B cell (primary cell): ENCODE results near the gene GOLGA8B. TPM values are rescaled to one million over a fixed set of nuclear protein-coding genes. Genes with fewer than 3 reads are reported as not detected.
"Not testable (repeated sequence)": the region's sequence is repeated elsewhere in the genome, so short reads cannot be mapped to it uniquely, and the experiment has no call there.

Experiments
- ATAC-seq: fragments of 200-7000 bp; cut with Tn5 transposase; one replicate; pipeline ENCODE4 v1.10.0; 2021; ENCODE audit warnings: low read depth, mild to moderate bottlenecking, moderate number of reproducible peaks, moderate library complexity
- CTCF ChIA-PET: fragments of 350-600 bp; sonication (Branson Sonifier 250); formaldehyde crosslinking; loops from one replicate; lab custom pipeline; 2021; ENCODE audit warnings: antibody characterized with exemption, inconsistent platforms; lab: Charles Lee
- POLR2A ChIA-PET: fragments of 350-600 bp; sonication (Branson Sonifier 250); formaldehyde crosslinking; loops from one replicate; lab custom pipeline; 2021; ENCODE audit warnings: antibody characterized with exemption; lab: Charles Lee
- DNase-seq: peaks from one replicate; pipeline ENCODE4 v3.0.0; 2013
- H2AFZ ChIP-seq: 2 replicates; pipeline ENCODE4 v1.6.1; 2012; ENCODE audit warnings: mild to moderate bottlenecking, low read depth, low read length; ENCODE audit not compliant: insufficient read depth, poor library complexity, severe bottlenecking
- H3K27ac ChIP-seq, 2 donors: 1 replicate in 1 of 2; 2 replicates in 1 of 2; pipeline ENCODE4 v1.5.1; 2012 to 2013; ENCODE audit warnings: low read length in 2 of 2, mild to moderate bottlenecking in 2 of 2, moderate library complexity in 1 of 2
- H3K27me3 ChIP-seq, 4 experiments: fragments of 200-600 bp in 1 of 4; sonication (generic) in 1 of 4; replicated peaks in 1 of 4; 1 replicate in 2 of 4; 2 replicates in 2 of 4; pipeline versions ENCODE4 v1.6.1 to v1.7.0; 2013 to 2016; ENCODE audit warnings: low read length in 3 of 4, mild to moderate bottlenecking in 2 of 4, mixed read lengths in 1 of 4, moderate library complexity in 1 of 4; ENCODE audit not compliant: insufficient read depth in 4 of 4, control insufficient read depth in 3 of 4; ENCODE audit errors: control extremely low read depth in 1 of 4
- H3K36me3 ChIP-seq, 2 experiments: replicated peaks in 1 of 2; 1 replicate in 1 of 2; 2 replicates in 1 of 2; pipeline versions ENCODE4 v1.6.1 to v1.7.1; 2013; ENCODE audit warnings: low read length in 1 of 2; ENCODE audit not compliant: insufficient read depth in 2 of 2, control insufficient read depth in 1 of 2; ENCODE audit errors: control extremely low read depth in 1 of 2, extremely low read depth in 1 of 2
- H3K4me1 ChIP-seq, 2 donors: fragments of 200-600 bp in 1 of 2; sonication (generic) in 1 of 2; 1 replicate in 1 of 2; 2 replicates in 1 of 2; pipeline versions ENCODE4 v1.5.1 to v1.6.1; 2013 to 2017; ENCODE audit warnings: low read length in 2 of 2; ENCODE audit not compliant: control insufficient read depth in 2 of 2, insufficient read depth in 2 of 2
- H3K4me2 ChIP-seq: replicated peaks from 2 replicates; pipeline ENCODE3; 2012; ENCODE audit warnings: mild to moderate bottlenecking, low read depth, low read length; ENCODE audit not compliant: poor library complexity, severe bottlenecking
- H3K4me3 ChIP-seq, 5 experiments: fragments of 200-600 bp in 1 of 5; sonication (generic) in 1 of 5; 1 replicate in 3 of 5; 2 replicates in 2 of 5; pipeline versions ENCODE4 v1.5.1 to v1.7.0; 2011 to 2016; ENCODE audit warnings: low read length in 4 of 5, mild to moderate bottlenecking in 4 of 5, low read depth in 2 of 5, control low read depth in 1 of 5, moderate library complexity in 1 of 5; ENCODE audit not compliant: insufficient read depth in 1 of 5; ENCODE audit errors: control extremely low read depth in 1 of 5, extremely low read depth in 1 of 5
- H3K79me2 ChIP-seq: fragments of 200-600 bp; sonication (generic); one replicate; pipeline ENCODE4 v1.6.0; 2016; ENCODE audit warnings: low read length; ENCODE audit not compliant: control insufficient read depth, insufficient read depth
- H3K9ac ChIP-seq: fragments of 200-600 bp; sonication (generic); 2 replicates; pipeline ENCODE4 v1.6.1; 2017; ENCODE audit warnings: mild to moderate bottlenecking, low read length, moderate library complexity
- H3K9me3 ChIP-seq, 3 donors: one replicate each; pipeline versions ENCODE4 v1.6.1 to v1.7.1; 2013; ENCODE audit warnings: low read length in 2 of 3; ENCODE audit not compliant: control insufficient read depth in 2 of 3, insufficient read depth in 1 of 3; ENCODE audit errors: control extremely low read depth in 1 of 3
- H4K20me1 ChIP-seq: 2 replicates; pipeline ENCODE4 v1.6.0; 2012; ENCODE audit warnings: mild to moderate bottlenecking, low read length; ENCODE audit not compliant: insufficient read depth, control insufficient read depth, poor library complexity, severe bottlenecking
- H3K27ac Mint-ChIP-seq: one replicate; pipeline ENCODE4 v1.8.0; 2021; ENCODE audit warnings: mixed read lengths
- H3K27me3 Mint-ChIP-seq: one replicate; pipeline ENCODE4 v1.8.0; 2021; ENCODE audit warnings: mixed read lengths
- H3K4me1 Mint-ChIP-seq: one replicate; pipeline ENCODE4 v1.8.0; 2021; ENCODE audit warnings: mixed read lengths
- H3K4me3 Mint-ChIP-seq: one replicate; pipeline ENCODE4 v1.8.0; 2021; ENCODE audit warnings: mixed read lengths
- H3K9me3 Mint-ChIP-seq: one replicate; pipeline ENCODE4 v1.8.0; 2022; ENCODE audit warnings: mixed read lengths; ENCODE audit not compliant: insufficient read depth
- WGBS: methylation state at CpG from one replicate; pipeline ENCODE4 v1.1.5; 2013; ENCODE audit warnings: missing lambda C conversion rate; ENCODE audit not compliant: insufficient coverage; 5-methylcytosine and 5-hydroxymethylcytosine counted together
- intact Hi-C: fragments of 100-400 bp; cut with micrococcal nuclease; formaldehyde crosslinking; loops from one replicate; pipeline ENCODE4 v1.10.0; 2022
- polyA plus RNA-seq: library from polyadenylated mRNA; depleted of rRNA; stranded (reverse); fragments of >200 nt; gene quantifications from 2 replicates; pipeline ENCODE4 v1.2.3, GENCODE V29; 2012
- total RNA-seq, 2 donors: library from RNA; stranded (reverse); fragments of 120-200 nt in 1 of 2; gene quantifications; 1 replicate in 1 of 2; 2 replicates in 1 of 2; pipeline versions ENCODE4 v1.2.3 to v1.2.4, GENCODE V29; 2013 to 2022

GOLGA8B gene
- total and polyA plus RNA-seq, 2 donors (not counting 1 experiment from before 2014, with no cell fraction given), result 77.1 to 200 TPM

- peaks cover 14% of the 10 kb centered on the region for H4K20me1 ChIP-seq
- H3K27me3 Mint-ChIP-seq, H3K36me3 ChIP-seq, H3K4me3 ChIP-seq, H3K9me3 ChIP-seq, DNase-seq, H2AFZ ChIP-seq, H3K27ac Mint-ChIP-seq, H3K9ac ChIP-seq, H3K4me1 Mint-ChIP-seq, H3K27ac ChIP-seq, H3K4me2 ChIP-seq, H3K4me3 Mint-ChIP-seq, POLR2A ChIA-PET, H3K9me3 Mint-ChIP-seq, ATAC-seq, H3K27me3 ChIP-seq, CTCF ChIA-PET, H3K4me1 ChIP-seq, intact Hi-C loops: not testable (repeated sequence)
- peaks cover 44% of the 10 kb centered on the region for H3K79me2 ChIP-seq
- no CpG with 5 or more reads among the region's 6 CpGs for WGBS
These were observed 10.5 kb downstream of the GOLGA8B start for GRCh38 chr15:34572921-34573320.

GRCh38 chr15:34572019-34572641 is 11.3 kb downstream of the GOLGA8B start:
- POLR2A ChIA-PET, intact Hi-C loops, H3K27ac ChIP-seq, H3K9ac ChIP-seq, ATAC-seq, H3K4me1 ChIP-seq, DNase-seq, H3K36me3 ChIP-seq, H3K4me3 ChIP-seq, H3K4me3 Mint-ChIP-seq, H3K4me2 ChIP-seq, H3K9me3 ChIP-seq, H2AFZ ChIP-seq, H3K27me3 ChIP-seq, H3K27ac Mint-ChIP-seq, H3K9me3 Mint-ChIP-seq, H3K27me3 Mint-ChIP-seq, H3K4me1 Mint-ChIP-seq: not testable (repeated sequence)
- WGBS, result 100% methylated on average over 7 of the region's 13 CpGs
- H3K79me2 ChIP-seq, result peaks cover 36% of the 10 kb centered on the region
- CTCF ChIA-PET, result interaction anchor here (0.5 kb wide), 1 partner anchor 402 kb away, joined by 3 read pairs; no protein-coding TSS in a partner anchor
- H4K20me1 ChIP-seq, result peaks cover 14% of the 10 kb centered on the region

GRCh38 chr15:34569670-34570396 is 13.6 kb downstream of the GOLGA8B start:
- Histone ChIP-seq H3K79me2 (peaks cover 21% of the 10 kb centered on the region), H4K20me1 (peaks cover 14% of the 10 kb centered on the region)
- CTCF ChIA-PET, H3K4me2 ChIP-seq, intact Hi-C loops, H3K36me3 ChIP-seq, H3K4me3 ChIP-seq, H3K4me1 Mint-ChIP-seq, H3K9me3 ChIP-seq, H3K4me3 Mint-ChIP-seq, H3K27me3 ChIP-seq, DNase-seq, POLR2A ChIA-PET, ATAC-seq, H3K4me1 ChIP-seq, H3K27ac ChIP-seq, H3K9me3 Mint-ChIP-seq, H3K27me3 Mint-ChIP-seq, H3K9ac ChIP-seq, H3K27ac Mint-ChIP-seq, H2AFZ ChIP-seq: not testable (repeated sequence)
- 100% methylated on average over 1 of the region's 4 CpGs for WGBS

DNA sequence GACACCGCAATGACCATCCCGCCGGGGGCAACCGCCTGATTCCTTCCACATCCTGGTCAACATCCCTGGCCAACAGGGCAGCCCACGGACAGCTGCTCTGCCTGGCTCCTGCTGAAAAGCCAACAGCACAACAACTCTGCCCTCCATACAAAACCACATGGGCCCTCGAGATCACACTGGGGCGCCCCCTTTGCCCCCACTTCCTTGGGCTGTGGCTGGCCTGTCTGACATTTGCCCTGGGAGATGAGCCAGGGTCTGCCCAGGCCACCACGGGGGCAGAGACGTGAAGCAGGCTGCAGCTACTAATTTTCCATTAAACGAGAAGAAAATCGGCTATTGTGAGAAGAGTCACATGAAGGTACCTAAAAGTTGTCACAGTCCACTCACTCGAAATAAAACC is 16.3 kb downstream of the GOLGA8B start:
- intact Hi-C loops, H3K4me1 ChIP-seq, H3K27ac ChIP-seq, H3K27me3 ChIP-seq, H3K27ac Mint-ChIP-seq, H3K9ac ChIP-seq, H3K36me3 ChIP-seq, H3K9me3 ChIP-seq, H3K4me2 ChIP-seq, H3K4me1 Mint-ChIP-seq, H3K27me3 Mint-ChIP-seq, H2AFZ ChIP-seq, POLR2A ChIA-PET, H3K4me3 ChIP-seq, H3K4me3 Mint-ChIP-seq, DNase-seq, ATAC-seq, CTCF ChIA-PET, H3K9me3 Mint-ChIP-seq: not testable (repeated sequence)
- Histone ChIP-seq H3K79me2 (peaks cover 13% of the 10 kb centered on the region), H4K20me1 (peaks cover 11% of the 10 kb centered on the region)
- 89% methylated on average over 4 of the region's 12 CpGs for WGBS
